Measurements from ENCODE around the gene ST7. TPM values are rescaled to one million over a fixed set of nuclear protein-coding genes. Genes with fewer than 3 reads are reported as not detected.

Gene ST7
- total RNA-seq, 1 experiment from 2014 or later = 12.9 TPM

- Histone ChIP-seq H2BK15ac (ENCODE audit: low read depth, low read length) (no peak overlapping the region), H2BK20ac (ENCODE audit: low read depth, low read length, poor library complexity, severe bottlenecking) (no peak overlapping the region), H3K4ac (ENCODE audit: low read depth, low read length) (no peak overlapping the region), H4K8ac (replicated peaks; ENCODE audit: insufficient read length, low read depth, low read length) (no peak overlapping the region), H2AK5ac (ENCODE audit: insufficient read length, low read length) (no peak overlapping the region), H2BK120ac (ENCODE audit: low read depth, low read length, poor library complexity, severe bottlenecking) (no peak overlapping the region), H3K4me2 (ENCODE audit: insufficient read depth, insufficient read length, low read length) (no peak overlapping the region), H4K20me1 (ENCODE audit: control insufficient read depth, insufficient read depth, insufficient read length) (no peaks in the 10 kb centered on the region), H3K56ac (ENCODE audit: insufficient read length, low read depth, low read length) (no peak overlapping the region), H3K79me1 (ENCODE audit: insufficient read depth, low read depth, low read length, poor library complexity, severe bottlenecking) (no peaks in the 10 kb centered on the region), H3K14ac (ENCODE audit: insufficient read depth, low read length) (no peak overlapping the region), H2BK12ac (ENCODE audit: insufficient read length, low read depth, low read length) (no peak overlapping the region), H3K27me3 (ENCODE audit: insufficient read depth, low read length) (no peaks in the 10 kb centered on the region), H3K79me2 (ENCODE audit: insufficient read depth, low read length) (no peaks in the 10 kb centered on the region), H4K91ac (ENCODE audit: insufficient read length, low read depth, low read length) (no peak overlapping the region), H2AFZ (ENCODE audit: low read length) (no peak overlapping the region), H3K18ac (ENCODE audit: insufficient read length, low read depth, low read length) (no peak overlapping the region), H3K23ac (ENCODE audit: insufficient read length, low read depth, low read length) (no peak overlapping the region), H4K5ac (ENCODE audit: insufficient read length, low read depth, low read length) (no peak overlapping the region), H2BK5ac (ENCODE audit: insufficient read length, low read length) (no peak overlapping the region), H3K9me3 (ENCODE audit: control insufficient read depth, low read depth, low read length) (no peaks in the 10 kb centered on the region), H3K27ac (ENCODE audit: insufficient read length, low read depth, low read length) (no peak overlapping the region), H3K4me1 (ENCODE audit: insufficient read depth, low read length) (peaks cover 7% of the 10 kb centered on the region; the same call in 1 of the 2 replicates), H3K9ac (ENCODE audit: extremely low read depth, insufficient read length, low read length) (no peak overlapping the region), H3T11ph (ENCODE audit: low read length) (no peak overlapping the region), H3K23me2 (ENCODE audit: insufficient read length, low read depth, low read length, poor library complexity, severe bottlenecking) (no peaks in the 10 kb centered on the region)
- Mint-ChIP-seq H3K36me3 (ENCODE audit: insufficient read depth in 1 of 3, low read depth in 3 of 3) (0 out of 7 replicates have a peak, but pooled peaks cover 0 to 3% (median 0%) of the 10 kb centered on the region in 3 experiments), H3K27me3 (ENCODE audit: low read depth) (no peaks in the 10 kb centered on the region), H3K4me1 (peaks cover 40 to 44% of the 10 kb centered on the region in 2 experiments), H3K27ac (no peak overlapping the region), H3K9me3 (no peaks in the 10 kb centered on the region), H3K4me3 (no peak overlapping the region)
- no peak for TF ChIP-seq CTCF (conservative IDR thresholded peaks at IDR 0.05)
- no peak for DNase-seq
- no CpG with 5 or more reads among the region's 1 CpG for WGBS (ENCODE audit: extremely low coverage, insufficient read length, low lambda C conversion rate)
Measured at GRCh38 chr7:116967983-116968382, 14.7 kb downstream of the ST7 start.
